ENCODE data around the gene B4GALNT3.

GRCh38 chr12:550473-551260, 90.9 kb downstream of the B4GALNT3 start:
- no peak for TF ChIP-seq POLR2A (IDR thresholded peaks at IDR 0.05)
- TF ChIP-seq CTCF (IDR thresholded peaks at IDR 0.05) = no peak
